Left cardiac atrium (tissue), 4 donors: ENCODE measurements around the gene ANTXRL. TPM values are rescaled to one million over a fixed set of nuclear protein-coding genes. Genes with fewer than 3 reads are reported as not detected.
"Not testable (repeated sequence)": the region's sequence is repeated elsewhere in the genome, so short reads cannot be mapped to it uniquely, and the experiment has no call there.

Source experiments
- ATAC-seq, 2 donors: fragments of 200-7000 bp; cut with Tn5 transposase; one replicate each; pipeline ENCODE4 v1.9.1; 2020; ENCODE audit warnings: mild to moderate bottlenecking in 2 of 2, moderate library complexity in 2 of 2
- DNase-seq: peaks from one replicate; pipeline ENCODE4 v3.0.0-alpha.2; 2020
- intact Hi-C, 2 donors: fragments of 100-400 bp; cut with DNase I; formaldehyde crosslinking; loops; one replicate each; pipeline versions ENCODE4 v1.14.1 to v1.15.1; 2022 to 2023
- total RNA-seq, 2 donors: library from RNA; stranded (reverse); fragmentation: NEBNext Ultra II Directional; extraction: Animal tissue kit (Norgen Biotek cat#: 25700); gene quantifications; one replicate each; pipeline ENCODE4 v1.2.1, GENCODE V29; 2021
- donor health status: DM: no; HTN: yes; CAD: no.
- donor health status: DM: no; HTN: yes; CAD: no; lungs with severe emphysema.
- donor health status: DM: yes; HTN: yes; CAD: no.
- donor health status: Dilated cardiomyopathy.

ANTXRL gene
- total RNA-seq, 2 donors from 2014 or later = not detected

- ATAC-seq = peak in 1 of 2 donors; percentile 74
- intact Hi-C loops, DNase-seq: not testable (repeated sequence)
Observed at GRCh38 chr10:46315071-46315860, 28.5 kb downstream of the ANTXRL start.

- DNase-seq = no peak
- intact Hi-C loops = no loop called here
Observed at GRCh38 chr10:46317370-46317769, 30.6 kb downstream of the ANTXRL start.

DNA sequence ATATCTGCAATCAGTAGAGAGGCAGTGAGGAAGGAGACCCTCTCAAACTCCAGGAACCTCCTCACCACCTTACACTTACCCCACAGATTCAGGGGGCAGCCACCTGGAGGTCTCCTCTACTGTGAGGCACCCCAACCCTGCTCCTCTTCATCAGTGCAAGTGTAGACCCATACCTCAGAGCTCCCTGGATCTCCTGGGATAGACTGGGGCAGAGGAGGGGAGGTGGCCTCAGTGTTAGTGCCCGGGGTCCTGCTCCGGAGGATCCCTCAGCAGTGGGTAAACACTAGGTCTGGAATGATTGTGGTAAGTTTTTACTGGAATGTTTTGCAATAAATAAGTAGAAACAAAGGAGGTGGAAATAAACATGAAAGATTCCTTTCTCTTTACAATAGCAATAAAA, 31.1 kb downstream of the ANTXRL start:
- DNase-seq = no peak
- intact Hi-C loops = no loop called here

More at GRCh38 chr10:46317370-46317769, 30.6 kb downstream of the ANTXRL start:
- ATAC-seq = no peak

GRCh38 chr10:46318799-46319198, 32.0 kb downstream of the ANTXRL start:
- ATAC-seq (peak; percentile 48 to 87), DNase-seq (no peak)
- intact Hi-C loops = no loop called here

More for the DNA sequence above, 31.1 kb downstream of the ANTXRL start:
- no peak for ATAC-seq

GRCh38 chr10:46319389-46319788, 32.6 kb downstream of the ANTXRL start:
- no peak for DNase-seq
- ATAC-seq = no peak
- intact Hi-C loops = no loop called here

GRCh38 chr10:46321770-46322169, 35.0 kb downstream of the ANTXRL start:
- intact Hi-C loops = no loop called here

GRCh38 chr10:46323176-46323575, 36.4 kb downstream of the ANTXRL start:
- no peak for ATAC-seq
- DNase-seq = no peak
- intact Hi-C loops = no loop called here

More at GRCh38 chr10:46321770-46322169, 35.0 kb downstream of the ANTXRL start:
- ATAC-seq = no peak
- no peak for DNase-seq

DNA sequence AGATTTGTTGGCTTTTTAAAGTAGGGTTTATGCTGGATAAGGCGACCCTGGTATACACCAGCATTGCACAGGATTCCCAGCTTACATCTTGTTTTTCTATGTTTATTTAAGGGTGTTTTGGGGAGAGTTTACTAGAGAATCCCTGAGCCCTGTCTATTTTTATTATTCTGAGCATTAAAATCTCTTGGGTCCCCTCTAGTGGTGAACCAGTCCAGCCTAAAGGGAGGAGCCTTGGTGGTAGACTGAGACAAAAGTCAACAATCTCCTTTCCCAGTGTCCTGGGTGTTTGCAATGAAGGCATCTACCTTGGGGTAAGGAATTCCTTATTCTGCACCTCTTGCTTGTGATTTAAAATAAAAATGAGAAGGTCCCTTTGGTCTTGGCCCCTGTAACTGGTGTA, 38.2 kb downstream of the ANTXRL start:
- intact Hi-C loops = loop anchor here in 1 of 2 donors (5.0 kb wide), 1 partner anchor 98 kb away; no protein-coding TSS in a partner anchor
- DNase-seq = no peak
- peak; percentile 48 to 74 for ATAC-seq

- intact Hi-C loops = loop anchor here in 1 of 2 donors (5.0 kb wide), 1 partner anchor 99 kb away; no protein-coding TSS in a partner anchor
- DNase-seq (no peak), ATAC-seq (peak in 1 of 2 donors; percentile 65)
Observed at GRCh38 chr10:46326066-46326465, 39.3 kb downstream of the ANTXRL start.

GRCh38 chr10:46326971-46327370, 40.2 kb downstream of the ANTXRL start:
- intact Hi-C loops = loop anchor here in 1 of 2 donors (5.0 kb wide), 1 partner anchor 100 kb away; no protein-coding TSS in a partner anchor
- ATAC-seq (no peak), DNase-seq (no peak)

GRCh38 chr10:46327685-46328084, 40.9 kb downstream of the ANTXRL start:
- ATAC-seq (no peak), DNase-seq (no peak)
- intact Hi-C loops = loop anchor here in 1 of 2 donors (5.0 kb wide), 1 partner anchor 100 kb away; no protein-coding TSS in a partner anchor

DNA sequence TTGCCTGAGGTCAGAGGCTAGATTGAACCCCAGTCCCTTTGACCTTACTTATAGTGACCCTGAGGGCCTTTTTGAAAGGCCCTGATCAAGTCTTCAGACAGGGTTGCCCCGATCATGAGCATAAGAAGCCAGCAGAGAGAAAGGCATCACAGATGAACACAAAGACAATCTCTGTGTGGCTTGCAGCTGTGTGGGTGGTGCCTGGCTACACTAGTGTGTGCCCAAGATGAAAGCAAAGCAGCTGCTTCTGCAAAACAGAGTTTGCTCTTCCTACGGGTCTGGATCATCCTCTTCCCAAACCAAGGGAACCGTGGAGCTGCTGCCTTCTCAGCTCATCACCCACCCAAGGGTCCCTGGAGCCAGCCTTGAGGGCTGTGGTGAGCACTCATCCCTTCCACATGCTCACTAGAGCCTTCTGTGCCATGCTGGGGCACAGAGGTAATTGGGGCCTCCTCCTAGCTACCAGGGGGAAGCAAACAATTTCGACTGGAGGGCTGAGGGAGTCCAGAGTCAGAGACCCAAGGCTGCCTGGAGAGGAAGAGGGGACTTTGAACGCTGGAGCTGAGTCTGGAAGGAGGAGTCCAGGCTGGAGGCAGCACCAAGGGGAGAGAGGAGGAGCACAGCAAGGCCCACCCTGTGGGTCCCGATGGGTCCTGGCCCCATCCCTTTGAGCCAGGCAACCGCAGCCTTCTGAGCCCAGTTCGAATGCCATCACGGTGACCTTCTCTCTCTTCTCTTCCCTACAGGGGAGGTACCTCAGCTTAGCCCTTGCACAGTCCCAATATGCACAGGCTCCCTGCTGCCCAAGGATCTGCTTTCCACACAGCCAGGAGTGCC, 42.3 kb downstream of the ANTXRL start:
- DNase-seq (no peak), ATAC-seq (no peak)
- intact Hi-C loops = loop anchor here in 1 of 2 donors (5.0 kb wide), 1 partner anchor 102 kb away; no protein-coding TSS in a partner anchor

DNA sequence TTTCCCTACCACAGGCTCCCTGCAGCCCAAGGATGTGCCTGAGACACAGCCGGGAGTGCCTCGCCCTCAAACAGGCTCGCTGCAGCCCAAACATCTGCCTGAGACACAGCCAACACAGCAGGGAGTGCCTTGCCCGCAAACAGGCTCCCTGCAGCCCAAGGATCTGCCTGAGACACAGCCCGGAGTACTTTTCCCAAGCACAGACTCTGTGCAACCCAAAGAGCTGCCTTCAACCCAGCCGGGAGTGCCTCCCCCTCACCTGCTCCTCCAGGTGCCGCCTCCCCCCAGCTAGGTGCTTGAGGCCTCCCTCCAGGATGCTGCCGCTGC, 42.9 kb downstream of the ANTXRL start:
- no peak for ATAC-seq
- intact Hi-C loops = loop anchor here in 1 of 2 donors (5.0 kb wide), 1 partner anchor 102 kb away; no protein-coding TSS in a partner anchor
- no peak for DNase-seq

DNA sequence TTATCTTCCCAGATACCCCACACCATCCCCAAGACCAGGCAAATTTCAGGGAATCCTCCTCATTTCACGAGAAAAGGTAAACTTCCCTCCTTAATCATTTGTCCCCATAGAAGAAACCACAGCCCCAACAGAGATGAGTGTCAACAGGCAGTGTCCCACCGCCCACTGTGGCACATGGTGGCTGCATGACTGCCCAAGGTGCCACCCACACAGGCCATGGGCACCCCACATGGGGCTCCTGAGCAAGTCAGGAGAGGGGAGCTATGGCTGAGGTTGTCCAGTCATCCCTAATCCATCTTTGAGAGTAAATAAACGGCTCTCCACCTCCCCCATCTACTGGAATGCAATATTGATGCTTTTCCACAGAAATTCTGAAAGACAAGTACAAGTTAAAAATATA, 44.1 kb downstream of the ANTXRL start:
- intact Hi-C loops = no loop called here
- DNase-seq (no peak), ATAC-seq (no peak)

DNA sequence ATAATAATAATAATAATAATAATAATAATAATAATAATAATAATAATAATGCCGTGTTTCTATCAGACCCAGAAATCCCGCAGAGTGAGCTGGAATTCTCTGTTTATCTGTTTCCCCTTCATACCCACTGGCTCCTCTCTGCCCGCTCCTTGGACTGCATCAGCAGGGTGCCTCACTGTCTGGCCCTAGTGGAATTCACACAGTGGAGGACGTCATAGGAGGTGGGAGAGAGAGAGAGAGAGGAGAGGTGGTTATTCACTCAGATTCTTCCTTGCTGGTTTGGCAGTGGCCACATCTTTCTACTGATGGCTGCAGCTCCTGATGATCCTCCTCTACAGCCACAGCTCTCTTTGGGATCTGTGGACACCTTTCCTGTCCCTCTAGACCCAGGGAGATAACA, 78.7 kb downstream of the ANTXRL start:
- ATAC-seq, intact Hi-C loops, DNase-seq: not testable (repeated sequence)

DNA sequence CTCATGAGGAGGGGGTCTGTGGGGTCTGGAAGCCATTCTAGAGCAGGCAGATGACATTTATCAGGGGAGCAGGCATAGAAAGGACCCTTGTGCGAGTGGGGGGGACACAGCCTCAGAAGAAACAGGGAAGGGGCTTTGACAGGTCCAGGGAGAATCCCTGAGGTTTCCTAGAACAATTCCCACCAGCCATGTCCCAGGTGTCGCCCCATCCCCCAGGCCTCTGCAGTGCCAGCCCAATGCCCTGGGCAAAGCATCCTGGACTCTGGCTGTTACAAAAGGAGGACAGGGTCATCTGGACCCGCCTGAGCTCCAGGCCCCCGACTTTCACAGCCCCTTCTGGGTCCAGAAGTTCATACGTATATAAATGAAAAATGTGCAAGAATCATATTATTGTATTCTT, 80.4 kb downstream of the ANTXRL start:
- intact Hi-C loops, ATAC-seq, DNase-seq: not testable (repeated sequence)

GRCh38 chr10:46367666-46368240, 81.0 kb downstream of the ANTXRL start:
- intact Hi-C loops, ATAC-seq, DNase-seq: not testable (repeated sequence)

GRCh38 chr10:46368956-46369355, 82.2 kb downstream of the ANTXRL start:
- ATAC-seq, DNase-seq, intact Hi-C loops: not testable (repeated sequence)

DNA sequence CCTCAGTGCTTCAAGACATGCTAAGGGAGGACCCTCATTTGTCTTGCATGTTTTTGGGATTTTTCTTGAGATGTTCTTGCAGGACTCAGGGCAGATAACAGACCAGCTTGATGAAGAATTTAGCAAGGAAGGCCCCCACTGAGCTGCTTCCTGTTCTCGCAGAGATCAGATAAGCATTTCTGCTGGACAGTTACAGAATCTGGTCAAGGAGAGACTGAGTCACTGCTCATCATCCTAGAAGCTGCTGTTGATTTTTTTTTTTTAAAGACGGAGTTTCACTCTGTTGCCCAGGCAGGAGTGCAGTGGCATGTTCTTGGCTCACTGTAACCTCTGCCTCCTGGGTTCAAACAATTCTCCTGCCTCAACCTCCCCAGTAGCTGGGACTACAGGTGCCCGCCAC, 87.6 kb downstream of the ANTXRL start:
- ATAC-seq, DNase-seq, intact Hi-C loops: not testable (repeated sequence)
